GM21423 (cell line): ENCODE data around the gene FOXN3.

Experiments
- ATAC-seq: cut with Tn5 transposase; IDR thresholded peaks from one replicate; pipeline ENCODE4 v1.9.1; 2021; ENCODE audit warnings: mild to moderate bottlenecking, moderate library complexity; ENCODE audit not compliant: unreplicated experiment

FOXN3 gene

GRCh38 chr14:89366864-89367778 is 49.9 kb downstream of the FOXN3 start:
- no peak for ATAC-seq

DNA sequence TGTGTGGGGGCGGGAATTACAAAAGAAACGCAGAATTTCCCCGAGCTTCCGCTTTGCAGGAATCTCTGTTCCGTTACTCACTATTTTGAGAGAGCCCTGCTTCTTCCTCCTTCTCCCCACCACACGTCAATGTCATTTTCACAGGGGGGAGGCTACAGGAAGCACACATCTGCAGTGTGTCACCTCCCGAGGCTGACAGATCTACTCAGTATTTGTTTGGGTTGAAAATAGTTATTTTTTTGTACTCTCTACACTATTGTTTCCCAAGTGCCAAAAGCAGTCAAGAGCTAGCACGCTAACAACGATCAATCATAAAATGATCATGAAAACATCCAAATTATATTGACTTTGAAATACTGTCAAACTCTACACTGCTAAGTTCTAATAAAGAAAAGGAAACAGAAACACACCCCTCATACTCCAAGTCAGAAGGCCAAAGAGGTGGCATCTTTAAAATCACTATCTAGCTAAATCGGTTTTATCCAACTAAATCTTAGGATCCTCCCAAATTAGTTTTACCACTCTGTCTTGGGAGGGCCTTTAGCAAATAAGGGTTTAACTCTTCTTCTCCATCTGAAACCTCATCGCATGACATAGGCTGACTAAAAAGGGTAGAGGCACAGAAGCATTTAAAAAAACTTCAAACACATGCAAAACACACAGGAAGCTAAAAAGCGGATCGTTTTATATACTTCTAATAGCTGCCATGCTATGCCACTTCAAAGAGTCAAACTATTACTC is 51.8 kb downstream of the FOXN3 start:
- ATAC-seq, result peak; percentile 93

DNA sequence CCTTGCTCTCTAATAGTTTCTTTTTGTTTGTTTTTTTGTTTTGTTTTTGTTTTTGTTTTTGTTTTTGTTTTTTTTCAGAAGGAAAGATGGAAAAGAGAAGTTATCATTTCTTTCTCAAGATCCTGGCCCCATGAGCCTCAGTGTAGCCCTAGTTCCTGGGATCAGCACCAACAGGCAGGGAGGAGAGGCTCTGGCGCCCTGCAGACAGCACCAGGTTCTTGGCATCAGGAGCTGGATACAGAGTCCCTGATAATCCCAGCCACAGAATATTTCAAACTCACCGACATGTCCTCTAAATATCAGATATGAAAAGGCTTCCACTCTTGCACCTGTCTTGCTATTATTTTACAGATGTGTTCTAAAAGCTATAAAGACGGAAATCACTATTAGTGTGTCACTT is 52.7 kb downstream of the FOXN3 start:
- ATAC-seq, result no peak

GRCh38 chr14:89360277-89360676 is 56.8 kb downstream of the FOXN3 start:
- no peak for ATAC-seq

- ATAC-seq, result no peak
Observed at GRCh38 chr14:89359477-89360222, 57.4 kb downstream of the FOXN3 start.

GRCh38 chr14:89357655-89358297 is 59.3 kb downstream of the FOXN3 start:
- ATAC-seq, result no peak

DNA sequence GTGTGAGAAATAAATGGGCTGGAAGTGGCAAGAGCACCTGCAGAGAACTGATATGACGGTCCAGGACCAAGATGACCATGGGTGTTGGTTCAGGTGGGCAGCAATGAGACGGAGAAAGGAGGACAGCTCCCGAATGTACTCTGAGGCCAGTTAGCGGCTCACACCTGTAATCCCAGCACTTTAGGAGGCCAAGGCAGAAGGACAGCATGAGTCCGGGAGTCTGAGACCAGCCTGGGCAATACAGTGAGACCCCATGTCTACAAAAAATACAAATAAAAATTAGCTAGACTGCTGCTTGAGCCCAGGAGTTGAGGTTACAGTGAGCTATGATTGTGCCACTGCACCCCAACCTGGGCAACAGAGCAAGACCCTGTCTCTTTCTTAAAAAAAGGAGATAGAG is 60.1 kb downstream of the FOXN3 start:
- ATAC-seq, result no peak

GRCh38 chr14:89356496-89356895 is 60.5 kb downstream of the FOXN3 start:
- no peak for ATAC-seq

DNA sequence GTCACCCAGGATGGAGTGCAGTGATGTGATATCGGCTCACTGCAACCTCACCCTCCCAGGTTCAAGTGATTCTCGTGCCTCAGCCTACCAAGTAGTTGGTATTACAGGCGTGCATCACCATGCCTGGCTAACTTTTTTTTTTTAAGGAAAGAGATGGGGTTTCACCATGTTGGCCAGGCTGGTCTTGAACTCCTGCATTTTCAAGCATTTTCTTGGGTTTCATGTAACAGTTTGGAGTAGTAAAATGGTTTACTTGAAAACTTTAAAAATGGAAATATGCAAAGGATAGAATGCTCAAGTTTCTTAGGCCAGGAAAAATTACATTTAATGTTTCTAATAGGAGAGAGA is 63.3 kb downstream of the FOXN3 start:
- ATAC-seq, result no peak

DNA sequence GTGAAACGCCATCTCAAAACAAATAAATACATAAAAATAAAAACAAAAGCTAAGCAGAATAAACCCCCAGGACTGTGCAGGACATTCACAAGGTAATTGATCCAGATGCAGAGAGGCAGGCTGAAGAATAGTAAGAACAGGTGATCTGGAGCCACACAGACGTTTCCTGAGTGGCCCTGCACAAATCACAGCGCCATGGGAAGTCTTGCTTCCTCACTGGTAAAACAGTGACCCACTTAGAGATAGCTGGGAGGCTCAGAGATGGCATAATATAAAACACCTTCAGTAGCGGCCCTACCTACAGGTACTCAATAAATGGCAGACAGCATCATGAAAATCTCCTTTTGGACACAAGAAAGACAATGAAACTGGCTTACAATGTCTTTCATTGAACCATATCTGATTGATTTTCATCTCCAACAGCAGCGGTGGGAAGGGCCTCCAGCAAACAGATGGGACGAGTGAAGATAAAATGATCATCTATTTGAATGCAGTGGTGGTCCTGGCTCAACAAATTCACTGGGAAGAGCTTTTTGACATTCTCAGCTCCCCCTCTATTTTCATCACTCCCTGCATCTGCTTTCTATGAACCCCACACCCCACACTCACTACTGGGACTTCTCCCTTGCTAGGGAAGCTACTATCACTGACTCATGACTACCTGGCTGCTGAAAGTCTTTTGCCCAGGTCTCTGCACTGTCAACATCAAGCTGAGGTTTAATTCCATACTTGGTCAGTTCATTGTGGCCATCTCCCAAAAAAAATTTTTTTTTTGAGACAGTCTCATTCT is 63.9 kb downstream of the FOXN3 start:
- ATAC-seq, result no peak

DNA sequence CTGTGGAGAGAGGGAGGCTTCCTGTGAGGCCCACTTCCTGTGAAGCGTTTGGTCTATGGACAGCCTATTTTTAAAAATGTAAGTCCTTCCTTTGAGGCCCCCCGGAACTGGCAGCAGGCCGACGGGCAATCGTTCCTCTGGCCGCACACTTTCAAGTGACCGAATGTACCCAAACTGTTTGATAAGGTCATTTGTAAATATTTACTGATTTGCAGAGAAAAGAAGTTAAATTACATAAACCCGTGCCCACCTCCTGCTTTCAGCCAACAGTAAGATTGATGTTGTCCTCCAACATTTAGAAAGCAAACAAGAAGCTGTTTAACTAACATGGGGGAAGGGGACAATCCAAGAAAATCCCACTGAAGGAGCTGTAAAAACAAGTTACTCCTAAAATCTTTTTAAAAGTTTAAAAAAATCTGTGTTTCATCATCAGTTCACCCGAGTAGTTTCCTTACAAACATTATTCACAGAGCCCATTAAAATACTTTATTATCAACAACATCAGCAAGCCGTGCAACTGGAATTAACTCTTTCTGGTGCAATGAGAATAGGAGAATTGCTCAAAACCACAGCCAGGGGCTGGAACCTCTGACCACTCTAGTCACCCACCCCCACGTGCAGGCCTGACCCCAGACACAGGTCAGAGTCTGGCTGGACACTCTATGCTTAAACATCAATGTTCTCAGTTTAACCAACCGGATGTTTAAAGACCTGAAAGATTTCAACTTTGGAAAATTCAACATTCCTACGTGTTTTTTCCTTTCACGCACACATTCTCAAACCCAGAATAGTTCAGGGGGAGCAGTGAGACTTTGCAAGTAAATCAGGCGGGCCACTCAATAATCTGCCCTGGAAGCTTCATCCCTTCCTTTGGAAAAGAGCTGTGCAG is 65.3 kb downstream of the FOXN3 start:
- peak; percentile 86 for ATAC-seq

DNA sequence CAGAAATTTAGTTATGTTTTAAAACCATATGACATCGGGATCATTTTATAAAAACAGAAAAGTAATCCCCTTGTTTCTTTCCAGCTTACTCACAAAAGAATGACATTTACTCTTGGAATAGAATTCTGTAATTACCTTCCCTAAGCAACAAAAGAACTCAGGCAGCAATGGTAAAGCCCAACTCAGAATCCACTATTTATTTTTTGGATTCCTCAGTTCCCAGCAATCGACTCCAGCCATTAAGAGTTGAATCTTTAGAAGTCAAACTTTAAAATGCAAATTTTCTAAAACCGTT is 65.9 kb downstream of the FOXN3 start:
- ATAC-seq, result no peak

GRCh38 chr14:89350152-89350551 is 66.9 kb downstream of the FOXN3 start:
- no peak for ATAC-seq

- no peak for ATAC-seq
Observed at GRCh38 chr14:89349171-89350008, 67.6 kb downstream of the FOXN3 start.

DNA sequence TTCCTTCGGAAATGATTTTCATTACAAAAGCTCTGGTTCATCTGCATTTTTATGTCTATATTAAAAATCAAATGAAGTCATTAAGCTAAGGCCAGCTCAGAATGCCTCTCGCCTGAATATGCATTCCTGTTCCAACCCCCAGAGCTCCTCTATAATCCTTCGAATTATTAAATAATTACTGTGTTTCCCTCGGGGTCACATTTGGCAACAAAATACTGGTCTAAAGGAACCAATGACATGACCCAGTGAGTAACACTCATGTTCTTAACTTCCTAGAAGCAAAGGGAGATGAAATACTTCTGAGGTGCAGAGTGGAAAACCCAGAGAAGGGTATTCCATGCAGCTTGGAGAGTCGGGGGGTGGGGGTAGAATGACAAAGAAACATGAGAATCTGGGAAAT is 68.3 kb downstream of the FOXN3 start:
- ATAC-seq, result no peak

GRCh38 chr14:89347885-89348284 is 69.1 kb downstream of the FOXN3 start:
- no peak for ATAC-seq

DNA sequence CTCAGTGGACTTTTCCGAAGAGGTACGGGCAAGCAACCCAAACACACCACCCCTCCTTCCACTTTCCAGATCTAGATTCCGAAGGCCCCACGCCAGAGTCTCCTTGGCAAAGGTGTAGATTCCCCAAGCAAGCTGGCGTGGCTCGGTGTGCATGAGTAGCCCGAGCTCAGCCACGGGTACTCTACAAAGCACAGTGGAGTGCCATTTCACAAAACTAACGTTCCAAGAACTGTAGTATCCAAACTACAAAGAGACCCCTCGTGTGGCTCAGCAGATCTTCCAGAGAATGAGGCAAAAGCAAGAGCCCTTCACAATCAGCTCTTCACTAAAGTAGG is 72.1 kb downstream of the FOXN3 start:
- no peak for ATAC-seq

- ATAC-seq, result no peak
Observed at GRCh38 chr14:89343356-89343755, 73.7 kb downstream of the FOXN3 start.

- ATAC-seq, result no peak
Observed at GRCh38 chr14:89342049-89342448, 75.0 kb downstream of the FOXN3 start.
